DMS 273 (cell line): ENCODE measurements around the gene GFI1.
"Not testable (repeated sequence)": the region's sequence is repeated elsewhere in the genome, so short reads cannot be mapped to it uniquely, and the experiment has no call there.

Experiments used
- DNase-seq: peaks from one replicate; lab custom pipeline; 2025; ENCODE audit not compliant: unreplicated experiment; lab: John Stamatoyannopoulos, UW

GFI1 gene

DNA sequence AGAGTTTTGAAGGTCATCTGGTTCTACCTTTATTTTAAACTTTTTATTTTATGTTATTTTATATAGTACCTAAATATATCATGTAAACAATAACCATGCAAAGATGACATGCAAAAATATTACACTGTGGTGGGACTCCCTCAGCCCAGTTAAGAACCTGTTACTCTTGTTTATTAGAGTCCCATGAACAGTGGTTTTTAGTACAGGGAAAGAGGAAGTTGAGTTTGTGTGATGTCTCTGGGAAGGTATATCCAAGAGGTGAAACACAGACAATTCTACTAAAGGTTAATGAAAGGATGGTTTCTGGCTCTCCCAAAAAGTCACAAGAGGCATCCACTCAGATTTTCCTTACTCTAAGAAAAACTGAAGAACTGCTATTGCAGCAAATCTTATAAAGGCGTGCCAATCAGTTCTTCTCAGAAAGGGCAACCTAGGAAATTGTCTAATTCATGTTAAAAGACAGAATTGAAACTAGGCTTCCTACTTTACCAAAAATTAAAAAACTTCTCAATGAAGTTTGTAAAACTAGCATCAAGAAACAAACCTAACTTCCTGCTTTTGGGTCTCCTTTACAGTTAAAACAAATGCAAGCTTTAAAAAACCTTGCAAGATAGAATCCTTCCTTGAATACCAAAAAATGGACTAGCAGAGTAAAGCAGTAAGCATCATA, 19.9 kb downstream of the GFI1 start:
- DNase-seq = no peak

DNA sequence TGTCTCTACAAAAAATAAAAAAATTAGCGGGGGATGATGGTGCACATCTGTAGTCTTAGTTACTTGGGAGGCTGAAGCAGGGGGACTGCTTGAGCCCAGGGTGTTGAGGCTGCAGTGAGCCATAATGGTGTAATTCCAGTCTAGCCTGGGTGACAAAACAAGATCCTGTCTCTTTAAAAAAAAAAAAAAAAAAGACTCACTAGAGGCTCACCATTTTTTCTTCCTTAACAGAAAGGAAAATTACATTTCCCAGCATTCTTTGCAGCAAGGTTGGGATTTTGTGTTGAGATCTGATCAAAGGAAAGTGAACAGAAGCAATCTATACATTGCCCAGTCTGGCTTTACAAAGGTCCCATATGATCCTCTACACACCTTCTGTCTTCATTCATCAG, 21.5 kb downstream of the GFI1 start:
- no peak for DNase-seq

GRCh38 chr1:92464588-92465255, 22.0 kb downstream of the GFI1 start:
- no peak for DNase-seq

DNA sequence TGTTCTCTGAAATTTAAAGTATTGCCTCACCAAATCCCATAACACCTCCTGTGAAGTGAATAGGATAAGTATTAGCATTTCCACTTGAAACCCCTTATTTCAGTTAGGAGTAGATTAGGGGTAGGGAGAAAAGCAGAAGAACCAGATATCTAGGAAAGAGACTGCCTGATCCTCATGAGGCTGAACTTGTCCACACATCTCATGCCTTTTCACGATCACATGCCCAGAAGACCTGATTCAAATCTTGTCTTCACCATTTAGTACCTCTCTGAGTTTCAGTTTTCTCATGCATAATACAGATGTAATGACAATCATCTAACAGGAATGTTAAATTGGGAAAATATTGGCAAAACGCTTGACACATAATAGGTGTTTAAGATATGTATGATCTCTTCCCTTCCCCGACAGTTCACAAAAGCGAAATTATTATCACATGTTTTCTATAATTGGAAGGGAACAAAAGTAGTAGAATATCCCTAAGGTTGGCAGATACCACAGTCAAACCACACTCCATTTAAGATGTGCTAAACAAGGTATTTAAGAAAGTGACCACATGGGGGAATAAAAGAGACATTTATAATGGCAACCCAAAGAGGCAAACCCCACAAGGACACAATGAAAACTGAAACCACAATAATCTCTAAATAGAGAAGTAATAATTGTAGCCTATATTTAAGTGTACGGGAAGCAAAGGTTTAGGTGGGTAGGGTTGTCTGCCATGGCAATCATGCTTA, 25.2 kb downstream of the GFI1 start:
- peak; percentile 25 for DNase-seq

DNA sequence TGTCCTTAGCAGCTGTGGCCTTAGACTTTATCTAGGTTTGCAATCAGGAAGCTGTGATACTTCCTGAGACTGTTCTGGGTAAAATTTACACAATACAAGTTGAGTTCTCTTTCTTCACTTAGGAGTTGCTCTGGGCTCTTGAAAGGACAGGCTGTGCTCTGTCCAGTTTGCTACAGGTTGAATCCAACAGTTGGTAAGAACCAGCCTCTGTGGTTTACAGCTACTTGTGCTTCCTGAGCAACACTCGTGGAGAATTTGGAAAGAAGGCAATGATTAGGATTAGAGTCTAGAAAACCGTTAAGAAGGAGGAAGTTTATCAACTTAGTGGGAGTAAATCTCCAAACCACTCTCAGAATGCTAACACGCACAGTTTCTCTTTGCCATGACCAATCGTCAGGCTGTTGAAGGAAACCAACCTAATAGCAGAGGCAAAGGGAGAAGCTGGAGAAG, 26.8 kb downstream of the GFI1 start:
- no peak for DNase-seq

DNA sequence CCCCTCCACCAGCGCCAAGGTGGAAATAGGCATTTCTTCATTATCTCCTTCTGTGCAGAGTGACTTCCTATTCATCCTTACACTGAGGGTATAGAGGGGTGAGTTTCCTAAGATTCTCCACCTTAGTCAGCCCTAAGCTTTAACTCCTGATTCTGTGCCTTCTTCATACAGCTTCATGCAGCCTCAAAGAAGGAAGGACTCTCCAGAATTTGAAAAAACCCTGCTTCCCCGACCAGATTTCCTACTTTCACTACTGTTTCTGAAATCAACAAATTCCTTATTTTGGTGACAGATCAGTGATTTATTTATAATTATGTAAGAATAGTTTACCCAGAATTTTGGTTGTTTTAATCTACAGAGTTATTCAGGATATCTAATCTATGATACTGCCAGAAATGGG, 28.6 kb downstream of the GFI1 start:
- DNase-seq = no peak

DNA sequence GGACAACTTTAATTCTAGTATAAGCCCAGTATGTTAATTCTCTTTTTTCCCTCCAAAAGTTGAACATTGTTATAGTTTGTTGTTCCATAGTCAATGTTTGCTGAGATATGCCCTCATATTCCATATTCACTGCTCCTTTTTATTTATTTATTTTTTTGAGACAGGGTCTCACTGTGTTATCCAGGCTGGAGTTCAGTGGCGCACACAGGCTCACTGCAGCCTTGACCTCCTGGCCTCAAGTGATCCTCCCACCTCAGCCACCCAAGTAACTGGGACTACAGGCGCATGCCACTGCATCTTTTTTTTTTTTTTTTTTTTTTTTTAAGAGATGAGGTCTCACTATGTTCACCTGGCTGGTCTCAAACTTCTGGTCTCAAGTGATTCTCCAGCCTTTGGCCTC, 38.7 kb downstream of the GFI1 start:
- DNase-seq = no peak

DNA sequence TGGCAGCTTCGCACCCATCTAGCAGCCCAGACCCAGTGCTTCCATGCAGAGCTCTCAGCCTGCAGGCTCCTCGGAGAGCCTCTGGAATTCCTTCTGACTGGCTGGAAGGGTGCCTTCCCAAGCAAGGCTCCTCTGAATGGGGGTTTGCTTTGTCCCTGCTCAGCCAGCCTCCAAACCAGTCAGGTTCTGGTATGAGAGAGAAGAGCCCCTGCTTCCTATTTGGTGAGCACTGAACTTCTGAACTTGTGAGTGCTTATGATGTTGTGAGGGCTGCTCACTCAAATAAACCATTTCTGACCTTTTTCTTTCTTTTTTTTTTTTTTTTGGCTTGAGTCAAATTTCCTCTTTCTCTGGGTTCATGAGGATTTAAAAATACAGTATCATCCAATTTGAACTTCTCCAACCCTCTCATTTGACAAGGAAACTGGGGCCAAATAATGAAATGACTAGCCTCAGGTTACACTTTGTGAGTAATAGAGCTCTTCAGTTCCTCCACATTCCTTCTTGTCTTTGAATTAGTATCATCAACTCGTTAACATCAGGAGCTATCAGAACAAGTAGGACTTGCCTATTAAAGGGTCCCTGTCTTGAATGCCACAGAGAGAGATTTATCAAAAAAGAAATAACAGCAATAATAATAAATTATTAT, 39.6 kb downstream of the GFI1 start:
- no peak for DNase-seq

DNA sequence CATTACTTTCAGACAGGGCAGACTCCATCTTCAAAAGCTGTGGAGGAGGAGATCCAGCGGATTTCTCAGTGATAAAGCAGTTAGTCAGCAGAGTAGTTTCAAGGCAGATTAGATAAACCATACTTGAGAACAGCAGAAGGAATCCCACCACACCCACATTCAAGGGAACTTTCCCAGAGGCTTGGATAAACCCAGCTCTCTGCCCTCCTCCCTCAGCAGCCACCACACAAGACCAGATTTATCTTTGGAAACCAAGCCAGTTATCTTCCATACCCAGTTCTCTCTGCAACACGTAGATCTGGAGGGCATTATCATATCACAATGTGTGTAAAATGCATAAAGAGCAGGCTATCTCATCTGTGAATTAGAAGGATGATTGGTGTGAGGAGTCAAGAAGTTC, 40.2 kb downstream of the GFI1 start:
- no peak for DNase-seq

- no peak for DNase-seq
These were observed 40.9 kb downstream of the GFI1 start for GRCh38 chr1:92445865-92446264.

DNA sequence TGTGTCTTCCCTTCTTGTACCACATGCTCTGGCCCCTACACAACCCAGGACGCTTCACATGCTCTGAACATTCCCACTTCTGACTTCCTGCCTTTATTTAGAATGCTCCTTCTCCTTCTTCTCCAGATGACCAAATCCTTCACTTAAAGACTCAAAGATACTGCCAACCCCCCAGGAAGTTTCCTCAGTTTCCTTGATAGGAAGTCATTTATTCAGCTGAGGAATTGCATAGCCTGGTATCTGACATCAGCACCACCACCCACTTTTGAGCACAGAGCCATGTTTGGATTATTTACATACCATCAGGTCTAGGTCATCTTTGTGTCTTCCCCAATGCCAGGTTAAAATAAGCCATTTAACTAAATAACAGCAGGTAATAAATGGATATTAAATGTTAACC, 42.4 kb downstream of the GFI1 start:
- no peak for DNase-seq

DNA sequence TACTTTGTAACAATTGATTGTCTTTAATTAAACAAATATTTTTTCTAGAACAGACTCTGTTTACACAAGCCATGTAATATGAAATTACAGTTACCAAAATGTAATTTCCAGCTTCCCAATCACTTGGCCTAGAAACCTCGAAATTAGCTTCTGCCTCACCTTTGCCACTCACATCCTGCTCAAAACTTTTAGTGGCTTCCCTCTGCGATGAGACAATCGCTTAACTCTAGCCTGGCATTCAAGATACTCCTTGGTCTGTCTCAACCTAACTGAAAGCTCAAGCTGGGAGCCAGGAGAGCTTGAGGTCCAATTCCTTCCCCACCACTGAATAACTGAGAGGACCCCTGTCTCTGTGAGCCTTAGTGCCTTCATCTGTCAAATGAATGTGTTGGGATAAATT, 42.8 kb downstream of the GFI1 start:
- no peak for DNase-seq

GRCh38 chr1:92442351-92442750, 44.4 kb downstream of the GFI1 start:
- no peak for DNase-seq

DNA sequence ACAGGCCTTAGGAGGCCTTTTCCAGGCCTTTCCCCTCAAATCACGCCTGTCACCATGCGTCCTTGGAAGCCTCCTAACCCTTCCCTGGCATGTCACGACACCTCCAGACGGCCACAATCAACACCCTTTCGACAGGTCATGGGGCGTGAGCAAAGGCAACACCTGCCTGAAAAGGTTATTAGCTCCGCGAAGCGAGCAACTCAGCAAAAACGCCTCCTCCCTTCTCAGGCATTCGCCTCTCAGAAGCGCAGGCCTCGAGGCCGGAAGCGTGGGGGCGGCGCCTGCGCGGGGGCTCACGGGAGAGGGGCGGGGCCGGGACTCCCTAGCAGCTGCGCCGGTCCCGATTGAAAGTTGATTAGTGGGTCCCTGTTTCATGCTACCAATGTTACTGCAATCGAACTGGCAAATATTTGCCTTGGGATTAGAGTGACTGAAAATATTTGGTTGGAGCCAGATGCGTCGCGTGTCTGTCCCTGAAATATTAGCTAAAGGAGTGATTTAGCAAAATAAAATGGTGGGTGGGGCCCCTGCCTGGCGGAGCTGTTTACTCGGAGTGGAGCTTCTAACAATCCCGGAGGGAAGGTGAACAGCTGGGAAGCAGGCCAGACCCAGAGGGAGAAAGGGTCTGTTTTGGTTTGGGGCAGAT, 44.9 kb downstream of the GFI1 start:
- DNase-seq = peak; percentile 95

DNA sequence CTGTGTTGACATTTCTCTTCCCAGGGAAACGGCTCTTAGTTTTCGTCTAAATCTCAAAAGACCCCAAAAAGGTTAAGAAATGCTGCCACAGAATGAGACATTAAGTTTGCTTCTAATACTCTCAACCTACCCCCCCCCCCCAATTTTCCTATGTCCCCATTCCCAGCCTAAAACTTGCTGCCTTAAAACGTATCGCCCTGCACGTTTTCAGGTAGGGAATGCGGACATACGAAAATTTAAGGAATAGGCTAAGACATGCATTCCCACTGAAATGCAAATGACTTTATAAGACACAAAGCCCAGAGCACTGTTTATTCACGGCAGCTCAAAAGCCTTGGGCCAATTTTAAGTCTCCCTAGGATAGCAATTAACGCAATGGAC, 45.4 kb downstream of the GFI1 start:
- DNase-seq = no peak

- no peak for DNase-seq
These were observed 47.4 kb downstream of the GFI1 start for GRCh38 chr1:92439291-92439690.

DNA sequence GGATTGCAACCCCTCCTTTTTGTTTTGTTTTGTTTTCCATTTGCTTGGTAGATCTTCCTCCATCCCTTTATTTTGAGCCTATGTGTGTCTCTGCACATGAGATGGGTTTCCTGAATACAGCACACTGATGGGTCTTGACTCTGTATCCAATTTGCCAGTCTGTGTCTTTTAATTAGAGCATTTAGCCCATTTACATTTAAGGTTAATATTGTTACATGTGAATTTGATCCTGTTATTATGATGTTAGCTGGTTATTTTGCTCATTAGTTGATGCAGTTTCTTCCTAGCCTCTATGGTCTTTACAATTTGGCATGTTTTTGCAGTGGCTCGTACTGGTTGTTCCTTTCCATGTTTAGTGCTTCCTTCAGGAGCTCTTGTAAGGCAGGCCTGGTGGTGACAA, 52.2 kb downstream of the GFI1 start:
- DNase-seq = not testable (repeated sequence)

DNA sequence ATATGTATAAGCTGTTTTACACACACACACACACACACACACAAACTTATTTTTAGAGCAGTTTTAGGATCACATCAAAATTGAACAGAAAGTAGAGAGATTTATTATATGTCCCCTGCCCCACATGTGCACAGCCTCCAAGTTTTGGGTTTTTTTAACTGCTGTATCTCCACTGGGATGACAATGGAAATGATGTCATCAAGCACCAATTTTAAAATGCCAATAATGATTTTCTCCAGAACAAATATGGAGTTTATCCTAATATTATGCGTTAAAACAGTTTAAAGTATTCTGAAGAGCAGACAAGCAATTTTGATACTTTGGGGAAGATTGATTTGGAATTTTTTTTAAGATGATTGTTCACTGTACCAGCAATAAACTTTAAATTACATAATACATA, 56.7 kb downstream of the GFI1 start:
- DNase-seq = no peak

- peak; percentile 42 for DNase-seq
These were observed 61.1 kb downstream of the GFI1 start for GRCh38 chr1:92425617-92426016.
